NOMO-1 treated with DMSO at 0.1 percent for 48 hours (cell line): ENCODE measurements around the gene REV3L.
"Not testable (repeated sequence)": the region's sequence is repeated elsewhere in the genome, so short reads cannot be mapped to it uniquely, and the experiment has no call there.

Source experiments
- DNase-seq: peaks from one replicate; lab custom pipeline; 2025; ENCODE audit not compliant: unreplicated experiment; lab: John Stamatoyannopoulos, UW

REV3L gene, protein sequence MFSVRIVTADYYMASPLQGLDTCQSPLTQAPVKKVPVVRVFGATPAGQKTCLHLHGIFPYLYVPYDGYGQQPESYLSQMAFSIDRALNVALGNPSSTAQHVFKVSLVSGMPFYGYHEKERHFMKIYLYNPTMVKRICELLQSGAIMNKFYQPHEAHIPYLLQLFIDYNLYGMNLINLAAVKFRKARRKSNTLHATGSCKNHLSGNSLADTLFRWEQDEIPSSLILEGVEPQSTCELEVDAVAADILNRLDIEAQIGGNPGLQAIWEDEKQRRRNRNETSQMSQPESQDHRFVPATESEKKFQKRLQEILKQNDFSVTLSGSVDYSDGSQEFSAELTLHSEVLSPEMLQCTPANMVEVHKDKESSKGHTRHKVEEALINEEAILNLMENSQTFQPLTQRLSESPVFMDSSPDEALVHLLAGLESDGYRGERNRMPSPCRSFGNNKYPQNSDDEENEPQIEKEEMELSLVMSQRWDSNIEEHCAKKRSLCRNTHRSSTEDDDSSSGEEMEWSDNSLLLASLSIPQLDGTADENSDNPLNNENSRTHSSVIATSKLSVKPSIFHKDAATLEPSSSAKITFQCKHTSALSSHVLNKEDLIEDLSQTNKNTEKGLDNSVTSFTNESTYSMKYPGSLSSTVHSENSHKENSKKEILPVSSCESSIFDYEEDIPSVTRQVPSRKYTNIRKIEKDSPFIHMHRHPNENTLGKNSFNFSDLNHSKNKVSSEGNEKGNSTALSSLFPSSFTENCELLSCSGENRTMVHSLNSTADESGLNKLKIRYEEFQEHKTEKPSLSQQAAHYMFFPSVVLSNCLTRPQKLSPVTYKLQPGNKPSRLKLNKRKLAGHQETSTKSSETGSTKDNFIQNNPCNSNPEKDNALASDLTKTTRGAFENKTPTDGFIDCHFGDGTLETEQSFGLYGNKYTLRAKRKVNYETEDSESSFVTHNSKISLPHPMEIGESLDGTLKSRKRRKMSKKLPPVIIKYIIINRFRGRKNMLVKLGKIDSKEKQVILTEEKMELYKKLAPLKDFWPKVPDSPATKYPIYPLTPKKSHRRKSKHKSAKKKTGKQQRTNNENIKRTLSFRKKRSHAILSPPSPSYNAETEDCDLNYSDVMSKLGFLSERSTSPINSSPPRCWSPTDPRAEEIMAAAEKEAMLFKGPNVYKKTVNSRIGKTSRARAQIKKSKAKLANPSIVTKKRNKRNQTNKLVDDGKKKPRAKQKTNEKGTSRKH (N-terminal part only)

DNA sequence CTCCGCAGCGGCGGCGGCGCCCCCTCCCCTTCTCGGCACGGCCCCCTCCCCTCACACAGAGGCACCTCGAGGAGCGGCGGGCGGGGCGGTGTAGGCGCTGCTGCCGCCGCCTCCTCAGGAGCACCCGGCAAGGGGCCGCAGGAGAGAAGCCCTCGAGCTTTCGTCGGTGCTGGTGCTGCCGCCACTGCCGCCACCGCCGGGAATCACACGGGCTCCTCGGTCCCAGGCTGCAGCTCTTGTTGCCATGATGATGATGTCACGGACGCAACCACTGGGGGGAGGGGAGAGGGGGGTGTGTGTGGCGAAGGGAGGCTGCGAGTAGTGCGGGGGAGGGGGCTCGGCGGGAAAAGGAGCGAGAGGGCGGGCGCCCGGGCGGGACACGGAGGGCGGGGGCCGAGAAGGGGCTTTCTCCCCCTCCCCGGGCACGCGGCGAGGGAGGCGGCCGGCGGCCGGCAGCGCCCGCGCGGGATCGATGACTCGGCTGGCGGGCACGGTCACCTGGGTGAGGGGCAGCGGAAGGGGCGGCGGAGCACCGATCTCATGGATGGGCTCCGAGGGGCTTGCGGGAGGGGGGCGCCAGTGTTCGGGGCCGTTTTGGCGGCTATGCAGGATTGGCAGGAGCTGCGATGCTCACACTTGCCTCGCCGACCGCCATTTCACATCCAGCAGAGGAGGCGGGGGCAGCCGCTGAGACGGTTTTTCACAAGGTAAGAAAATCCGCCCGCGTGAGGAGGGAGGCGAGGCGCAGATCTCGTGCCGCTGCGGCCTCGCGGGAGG is at the start of gene REV3L:
Gene REV3L (minus strand): TSS at position 260 of the 777 bp plus-strand sequence. CDS start 330 bp downstream, outside the sequence.
- peak; percentile 67 for DNase-seq

DNA sequence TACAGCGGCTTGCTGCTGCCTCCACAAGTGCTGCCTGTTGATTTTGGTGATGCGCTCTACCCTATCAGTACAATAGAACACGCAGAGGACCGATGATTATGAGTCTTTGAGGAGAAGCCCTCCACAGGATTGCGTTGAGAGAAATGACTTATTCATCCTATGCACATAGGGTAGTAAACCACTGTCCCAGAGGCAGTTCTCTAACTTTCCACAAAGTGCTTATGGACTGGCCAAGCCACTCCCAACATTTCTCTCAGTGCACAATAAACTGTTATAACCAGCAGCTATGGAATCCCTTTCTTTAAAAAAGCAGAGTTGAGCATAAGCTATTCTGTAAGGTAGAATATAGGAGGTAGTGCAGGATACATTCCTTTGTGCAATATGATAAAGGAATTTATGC is 48.2 kb upstream of the REV3L start:
- no peak for DNase-seq

DNA sequence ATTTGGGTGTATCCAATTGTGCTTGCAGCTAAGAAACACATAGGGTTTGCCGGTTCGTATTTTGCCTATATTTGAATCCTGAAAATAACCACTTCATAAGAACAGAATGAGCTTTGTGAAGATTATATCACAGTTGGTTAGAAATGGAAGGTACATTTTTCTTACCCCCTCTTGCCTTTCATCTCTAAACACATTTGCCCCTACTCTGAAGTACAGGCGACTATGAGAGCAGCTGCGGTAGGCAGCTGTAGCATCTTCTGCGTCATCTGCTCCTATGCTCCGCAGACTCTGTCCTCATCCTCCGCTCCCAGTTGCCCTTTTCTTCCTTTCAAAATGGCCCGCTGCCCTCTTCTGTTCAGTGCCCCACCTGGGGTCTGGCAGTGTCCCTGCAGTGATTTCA is 47.6 kb upstream of the REV3L start:
- DNase-seq: no peak

DNA sequence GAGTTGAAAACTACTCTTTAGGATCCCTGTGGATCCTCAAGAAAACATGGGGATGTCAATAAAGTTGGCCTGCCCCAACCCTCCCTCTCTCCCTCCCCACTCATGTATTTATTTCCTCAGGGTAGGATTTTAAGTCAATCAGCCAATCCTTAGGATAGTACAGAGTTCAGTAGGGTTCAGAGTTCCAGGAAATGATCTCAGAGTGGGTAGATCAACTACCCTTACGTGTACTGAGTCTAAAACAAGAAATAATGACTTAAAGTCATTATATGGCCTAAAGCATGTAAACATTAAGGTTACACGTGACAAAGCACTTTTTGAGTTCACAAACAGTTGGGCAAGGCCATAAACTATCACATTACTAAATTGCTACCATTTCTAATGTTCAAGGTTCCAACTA is 47.2 kb upstream of the REV3L start:
- DNase-seq: no peak

DNA sequence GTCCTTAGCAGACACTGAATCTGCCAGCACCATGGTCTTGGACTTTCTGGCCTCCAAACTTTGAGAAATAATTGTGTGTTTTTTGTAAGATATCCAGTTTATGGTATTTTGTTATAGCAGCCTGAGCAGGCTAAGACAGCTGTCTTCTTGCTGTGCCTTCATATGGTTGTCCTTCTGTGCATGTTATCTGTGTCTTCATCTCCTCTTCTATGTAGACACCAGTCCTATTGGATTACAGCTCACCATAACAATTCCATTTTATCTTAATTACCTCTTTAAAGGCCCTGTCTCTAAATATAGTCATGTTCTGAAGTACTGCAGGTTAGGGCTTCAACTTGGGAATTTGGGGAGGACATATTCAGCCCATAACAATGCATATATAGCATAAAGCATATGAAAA is 44.3 kb upstream of the REV3L start:
- DNase-seq: no peak

DNA sequence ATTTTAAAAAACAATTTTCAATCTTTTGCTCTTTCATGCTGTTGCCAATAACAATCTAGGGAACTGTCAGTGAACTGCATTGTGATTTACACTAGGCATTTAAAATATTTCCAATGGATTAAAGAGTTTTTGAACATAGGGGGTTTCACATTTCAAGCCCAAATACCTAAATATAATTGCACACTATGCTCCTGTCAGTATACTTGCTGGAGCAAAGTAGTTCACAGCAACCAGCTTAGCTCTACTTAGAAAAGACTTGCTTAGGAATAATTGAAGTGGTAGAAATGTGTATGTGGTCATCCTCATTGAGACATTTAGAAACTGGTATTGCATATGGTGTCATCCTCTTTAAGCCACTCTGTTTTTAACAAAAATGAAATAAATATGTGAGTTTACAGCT is 41.7 kb upstream of the REV3L start:
- no peak for DNase-seq

DNA sequence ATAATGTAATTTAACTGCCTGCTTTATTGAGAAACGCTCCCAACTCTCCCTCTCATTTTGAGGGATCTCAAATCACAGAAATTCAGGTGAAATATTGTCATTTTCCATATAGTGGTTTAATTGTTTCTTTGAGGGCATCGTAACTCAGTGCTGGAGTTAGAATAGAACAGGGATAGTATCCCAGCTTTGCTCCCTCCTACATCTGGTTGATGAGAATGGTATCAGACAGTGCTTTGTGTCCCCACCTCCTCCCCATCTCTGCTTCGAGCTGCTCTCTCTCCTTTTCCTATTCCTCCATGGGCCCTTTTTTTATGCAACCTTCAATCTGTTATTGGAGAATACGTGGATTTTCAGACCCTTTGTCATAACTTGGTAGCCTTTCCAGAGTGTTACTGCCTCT is 41.2 kb upstream of the REV3L start:
- DNase-seq: no peak

DNA sequence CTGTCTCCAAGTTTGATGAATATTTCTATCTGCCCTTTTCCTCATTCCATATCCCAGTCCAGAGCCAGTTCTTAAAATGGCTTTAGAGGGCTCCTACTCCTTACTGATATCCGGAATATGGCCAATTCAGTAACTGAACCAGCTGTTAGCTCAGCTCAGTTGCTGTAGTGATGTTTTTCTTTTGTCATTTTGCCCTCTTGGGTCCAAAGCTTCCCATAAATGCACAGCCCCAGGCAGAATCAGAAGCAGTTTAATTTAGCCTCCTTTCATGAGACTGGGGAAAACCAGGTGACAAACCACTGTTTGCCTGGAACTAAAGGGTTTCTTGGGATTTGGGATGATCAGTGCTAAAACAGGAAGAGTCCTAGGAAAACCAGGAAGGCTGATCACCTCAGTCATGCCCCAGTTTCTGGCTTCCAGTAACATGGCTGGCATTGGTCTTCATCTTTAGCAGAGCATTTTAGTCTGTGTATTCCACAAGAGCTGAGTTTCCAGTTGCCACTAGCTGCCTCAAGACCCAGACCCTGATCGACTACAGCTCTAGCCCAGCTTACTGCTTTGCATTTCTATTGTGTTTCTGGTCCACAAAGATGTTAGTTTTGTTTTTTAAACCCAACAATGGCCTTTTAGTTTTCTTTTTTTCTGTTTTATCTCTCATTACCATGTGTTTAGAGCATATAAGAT is 40.6 kb upstream of the REV3L start:
- no peak for DNase-seq

DNA sequence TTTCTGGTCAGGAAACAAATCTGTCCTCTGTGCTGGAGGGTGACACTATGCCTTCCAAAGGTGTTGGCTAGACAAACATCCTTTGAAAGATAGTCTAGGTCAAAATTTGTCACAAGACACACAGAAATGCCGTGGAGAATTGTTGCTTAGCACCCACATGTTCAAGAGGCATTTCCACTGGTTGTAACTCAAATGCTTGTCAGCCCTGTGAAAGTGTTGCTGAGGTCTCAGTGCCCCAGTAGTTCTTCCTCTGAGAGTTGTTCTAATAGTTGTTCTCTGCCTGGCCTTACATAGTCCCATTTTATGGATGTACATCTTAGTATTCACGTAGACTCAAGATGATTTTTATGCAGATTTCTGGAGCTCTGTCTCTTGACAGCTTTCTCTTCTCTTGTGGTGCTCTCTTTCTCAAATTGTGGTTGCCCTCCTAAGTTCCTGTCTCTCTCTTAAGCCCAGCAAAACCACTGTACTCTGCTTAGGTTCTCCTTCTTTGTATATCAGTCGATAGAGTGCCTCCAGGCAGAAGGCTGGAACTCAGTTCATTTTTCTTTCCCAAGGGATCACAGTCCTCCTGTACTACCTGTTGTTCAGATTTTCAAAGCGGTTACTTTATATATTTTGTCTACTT is 39.5 kb upstream of the REV3L start:
- DNase-seq: peak; percentile 13

DNA sequence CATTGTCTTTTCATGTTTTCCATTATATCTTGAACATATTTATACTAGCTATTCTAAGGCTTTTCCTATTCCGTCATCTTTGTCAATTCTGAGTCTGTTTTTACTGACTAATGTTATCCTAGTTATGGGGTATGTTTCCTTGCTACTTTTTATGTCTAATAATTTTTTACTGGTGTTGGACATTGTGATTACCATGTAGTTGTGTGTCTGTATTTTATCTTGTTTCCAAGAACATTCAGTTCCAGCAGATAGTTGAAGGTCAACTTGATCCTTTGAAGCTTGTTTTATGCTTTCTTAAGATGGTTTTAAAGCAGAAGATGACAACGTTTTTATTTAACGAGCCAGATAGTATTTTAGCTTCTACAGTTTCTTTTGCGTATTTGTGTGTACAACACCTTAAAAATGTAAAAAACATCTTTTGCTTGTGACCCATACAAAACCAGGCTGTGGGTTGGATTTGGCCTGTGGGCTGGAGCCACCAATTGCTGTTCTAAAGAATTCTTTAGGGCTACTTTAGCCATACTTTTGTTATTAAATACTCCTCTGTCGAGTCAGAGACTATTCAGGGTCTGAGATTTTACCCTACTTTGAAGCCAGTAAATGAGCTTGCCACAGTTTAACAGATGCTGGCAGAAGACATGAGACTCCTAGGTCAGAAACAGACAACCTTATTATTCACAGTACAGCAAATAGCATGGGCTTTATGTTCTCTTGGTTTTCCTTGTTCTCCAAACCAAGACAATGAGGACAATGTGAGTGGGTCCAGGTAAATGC is 38.7 kb upstream of the REV3L start:
- no peak for DNase-seq

DNA sequence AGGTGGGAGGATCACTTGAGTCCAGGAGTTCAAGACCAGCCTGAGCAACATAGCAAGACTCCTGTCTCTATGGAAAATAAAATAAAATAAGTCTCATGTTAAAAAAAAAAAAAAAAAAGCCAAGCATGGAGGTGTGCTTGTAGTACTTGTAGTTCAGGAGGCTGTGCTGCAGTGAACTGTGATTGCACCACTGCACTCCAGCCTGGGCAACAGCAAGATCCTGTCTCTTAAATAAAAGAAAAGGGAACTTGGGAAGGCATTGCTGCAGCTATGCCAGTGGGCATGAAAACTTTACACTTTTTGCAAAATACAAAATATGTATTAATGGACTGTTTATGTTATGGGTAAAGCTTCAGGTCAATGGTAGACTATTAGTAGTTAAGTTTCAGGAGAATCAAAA is 37.5 kb upstream of the REV3L start:
- DNase-seq: no peak

DNA sequence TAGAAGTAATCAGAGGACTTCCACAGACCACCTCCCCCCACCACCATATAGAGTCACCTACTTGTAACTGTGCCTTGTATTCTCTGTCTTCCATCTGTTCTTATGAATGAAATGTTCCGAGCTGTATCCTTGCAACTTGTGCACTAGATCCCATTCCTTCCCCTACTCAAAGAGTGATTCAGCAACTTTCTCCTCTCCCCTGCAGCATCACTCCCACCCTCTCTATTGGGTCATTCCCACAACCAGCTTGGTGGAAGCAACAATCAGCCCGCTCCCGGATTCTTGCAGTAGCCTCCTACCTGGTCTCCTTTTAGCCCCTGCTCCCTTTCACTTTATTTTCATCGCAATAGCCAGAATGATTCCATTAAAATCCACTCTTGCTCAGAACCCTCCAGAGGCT is 34.9 kb upstream of the REV3L start:
- no peak for DNase-seq

DNA sequence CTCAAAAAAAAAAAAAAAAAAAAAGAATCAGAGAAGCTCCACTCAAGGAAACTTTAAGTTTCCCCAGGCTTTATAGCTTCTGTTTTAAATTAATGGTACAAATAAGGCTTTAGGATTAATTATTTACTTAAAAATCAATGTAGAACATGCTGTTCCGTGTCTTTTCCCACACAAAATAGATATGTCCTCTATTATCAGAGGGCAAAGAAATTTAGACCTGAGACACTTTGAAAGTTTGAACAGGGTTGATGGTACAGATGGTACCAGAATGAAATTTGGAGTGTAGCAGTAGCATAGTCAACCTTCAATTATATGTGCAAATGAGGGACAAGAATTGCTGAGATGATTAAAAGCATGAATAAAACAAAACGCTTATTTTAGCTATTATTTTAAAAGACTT is 32.2 kb upstream of the REV3L start:
- no peak for DNase-seq

DNA sequence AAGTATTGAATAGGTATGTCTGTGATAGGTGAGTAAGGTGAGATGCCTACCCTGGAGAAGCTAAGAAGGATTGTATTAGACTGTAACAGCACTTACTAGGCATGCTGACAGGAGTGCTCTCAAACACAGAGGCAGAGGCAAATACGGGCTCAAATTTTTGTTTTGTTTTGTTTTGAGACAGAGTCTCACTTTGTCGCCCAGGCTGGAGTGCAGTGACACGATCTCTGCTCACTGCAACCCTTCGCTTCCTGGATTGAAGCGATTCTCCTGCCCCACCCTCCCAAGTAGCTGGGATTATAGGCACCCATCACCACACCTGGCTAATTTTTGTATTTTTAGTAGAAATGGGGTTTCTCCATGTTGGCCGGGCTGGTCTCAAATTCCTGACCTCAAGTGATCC is 31.5 kb upstream of the REV3L start:
- not testable (repeated sequence) for DNase-seq

DNA sequence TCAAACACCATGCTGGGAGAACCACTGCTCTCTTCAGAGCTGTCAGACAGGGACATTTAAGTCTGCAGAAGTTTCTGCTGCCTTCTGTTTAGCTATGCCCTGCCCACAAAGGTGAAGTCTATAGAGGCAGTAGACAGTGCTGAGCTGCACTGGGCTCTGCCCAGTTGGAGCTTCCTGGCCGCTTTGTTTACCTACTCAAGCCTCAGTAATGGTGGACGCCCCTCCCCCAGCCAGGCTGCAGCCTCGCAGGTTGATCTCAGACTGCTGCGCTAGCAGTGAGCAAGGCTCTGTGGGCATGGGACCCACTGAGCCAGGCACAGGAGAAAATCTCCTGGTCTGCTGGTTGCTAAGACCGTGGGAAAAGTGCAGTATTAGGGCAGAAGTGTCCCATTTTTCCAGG is 24.2 kb upstream of the REV3L start:
- DNase-seq: not testable (repeated sequence)

DNA sequence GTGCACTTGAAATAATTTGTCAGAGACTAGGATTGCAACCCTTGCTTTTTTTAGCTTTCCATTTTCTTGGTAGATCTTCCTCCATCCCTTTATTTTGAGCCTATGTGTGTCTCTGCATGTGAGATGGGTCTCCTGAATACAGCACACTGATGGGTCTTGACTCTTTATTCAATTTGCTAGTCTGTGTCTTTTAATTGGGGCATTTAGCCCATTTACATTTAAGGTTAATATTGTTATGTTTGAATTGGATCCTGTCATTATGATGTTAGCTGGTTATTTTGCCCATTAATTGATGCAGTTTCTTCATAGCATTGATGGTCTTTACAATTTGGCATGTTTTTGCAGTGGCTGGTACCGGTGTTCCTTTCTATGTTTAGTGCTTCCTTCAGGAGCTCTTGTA is 22.5 kb upstream of the REV3L start:
- DNase-seq: not testable (repeated sequence)

DNA sequence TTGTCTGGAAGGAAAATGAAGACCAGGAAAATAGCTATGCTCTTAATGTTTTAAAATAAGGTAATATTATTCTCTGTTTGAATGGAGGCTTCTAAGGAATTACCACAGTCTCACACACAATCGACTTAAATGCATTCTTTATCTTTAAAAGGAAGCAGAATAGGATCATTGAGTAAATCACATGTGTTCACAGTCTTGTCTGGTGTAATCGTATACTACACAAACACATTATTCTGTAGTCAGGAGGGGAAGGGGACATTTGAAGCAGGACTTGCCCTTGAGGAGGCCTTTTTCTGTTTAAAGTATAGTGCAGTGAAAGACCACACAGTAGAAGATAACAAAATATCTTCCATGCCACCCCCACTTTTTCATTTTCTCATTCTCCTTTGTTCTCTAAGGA is 20.6 kb upstream of the REV3L start:
- no peak for DNase-seq

DNA sequence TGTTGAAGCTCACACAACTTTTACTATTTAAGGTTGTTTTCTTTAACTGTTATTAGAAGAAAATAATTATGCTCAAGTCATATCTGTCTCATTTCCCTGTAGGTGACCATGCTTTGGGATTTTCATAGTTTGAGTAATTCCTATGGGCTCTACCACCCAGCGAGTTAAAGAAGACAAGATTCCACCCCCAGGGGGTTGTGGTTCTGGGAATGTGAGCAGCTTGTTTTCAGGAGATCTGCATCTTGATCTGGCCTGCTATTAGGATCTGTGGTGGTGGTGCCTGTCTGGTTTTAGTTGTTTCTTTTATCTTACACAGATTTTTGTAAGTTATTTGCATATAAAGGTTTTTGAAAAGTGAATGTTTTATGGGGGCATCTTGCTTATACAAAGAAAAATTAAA is 20.2 kb upstream of the REV3L start:
- DNase-seq: no peak

DNA sequence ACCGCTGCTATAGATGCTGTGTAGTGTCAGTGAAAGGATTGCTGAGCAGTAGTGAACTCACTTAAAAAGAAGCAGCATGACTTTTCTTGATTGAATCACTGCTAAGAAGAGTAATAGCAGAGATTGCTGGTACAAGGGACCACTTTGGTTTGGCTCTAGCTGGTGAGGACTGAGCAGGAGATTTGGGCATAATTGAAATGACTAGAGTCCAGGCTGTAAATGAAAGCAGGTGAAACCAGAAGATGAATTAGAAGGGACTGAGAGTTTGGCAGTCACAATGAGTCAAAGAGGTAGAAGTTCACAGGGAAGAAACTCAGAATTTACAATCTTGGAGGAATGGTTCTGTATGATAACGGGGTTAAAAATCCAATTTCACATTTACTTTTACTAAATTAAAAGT is 19.1 kb upstream of the REV3L start:
- no peak for DNase-seq
